HG03064 (cell line): Measurements from ENCODE around the gene SEL1L3.
A peak's percentile ranks its signal among the peaks of the same experiment; 100 is the strongest.
"Not testable (repeated sequence)": the region's sequence is repeated elsewhere in the genome, so short reads cannot be mapped to it uniquely, and the experiment has no call there.

ENCODE experiments used
- ATAC-seq: cut with Tn5 transposase; IDR thresholded peaks from one replicate; pipeline ENCODE4 v1.9.1; 2021; ENCODE audit warnings: low read depth; ENCODE audit not compliant: unreplicated experiment

Gene SEL1L3

GRCh38 chr4:25879991-25880651, 17.3 kb upstream of the SEL1L3 start:
- ATAC-seq: peak; percentile 44

DNA sequence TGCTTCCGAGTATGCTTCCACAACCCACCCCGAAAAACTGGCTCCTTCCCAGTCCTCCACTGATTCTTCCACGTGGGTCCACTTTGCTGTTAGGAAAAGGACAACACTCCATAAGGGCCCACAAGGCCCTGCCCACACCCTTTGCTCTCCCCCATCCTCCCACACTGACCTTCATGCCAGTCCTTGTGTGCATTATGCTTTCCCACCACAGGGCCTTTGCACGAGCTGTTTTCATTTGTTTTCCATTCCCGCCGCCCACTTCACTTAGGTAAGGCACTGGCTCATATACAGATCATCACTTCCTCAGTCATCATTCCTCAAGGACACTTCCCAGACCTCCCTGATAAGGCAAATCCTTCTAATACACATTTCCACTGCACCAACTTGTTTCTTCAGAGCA, 16.8 kb upstream of the SEL1L3 start:
- ATAC-seq: no peak

GRCh38 chr4:25879091-25879584, 16.4 kb upstream of the SEL1L3 start:
- ATAC-seq: no peak

- no peak for ATAC-seq
These were observed 15.9 kb upstream of the SEL1L3 start for GRCh38 chr4:25878676-25879075.

DNA sequence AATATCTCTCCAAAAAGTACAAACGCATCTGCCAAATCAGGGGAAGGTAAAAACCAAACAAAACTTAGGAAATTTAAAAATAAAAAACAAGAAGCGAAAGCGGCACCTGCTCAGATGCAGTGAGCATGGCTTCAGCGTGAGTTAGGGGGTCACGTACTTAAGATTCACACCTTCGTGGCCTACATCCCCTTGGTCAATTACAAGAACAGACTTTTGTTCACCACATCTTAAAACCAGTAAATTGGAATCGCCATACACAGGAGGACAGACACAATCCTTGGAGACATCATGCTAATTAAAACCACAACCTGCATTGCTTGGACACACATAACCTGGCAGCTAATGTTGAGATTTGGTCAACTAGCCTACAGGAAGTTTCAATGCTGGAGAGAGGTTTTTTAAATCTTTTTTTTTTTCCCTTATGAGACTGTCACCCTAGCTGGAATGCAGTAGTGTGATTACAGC, 12.5 kb upstream of the SEL1L3 start:
- peak; percentile 61 for ATAC-seq

- ATAC-seq: peak; percentile 49
These were observed 11.9 kb upstream of the SEL1L3 start for GRCh38 chr4:25874655-25875054.

GRCh38 chr4:25873632-25874129, 10.9 kb upstream of the SEL1L3 start:
- ATAC-seq: no peak

- ATAC-seq: no peak
These were observed 10.3 kb upstream of the SEL1L3 start for GRCh38 chr4:25872851-25873631.

- ATAC-seq: no peak
These were observed 7.3 kb upstream of the SEL1L3 start for GRCh38 chr4:25870081-25870480.

- ATAC-seq: no peak
These were observed 5.0 kb upstream of the SEL1L3 start for GRCh38 chr4:25867781-25868294.

- not testable (repeated sequence) for ATAC-seq
These were observed 3.6 kb upstream of the SEL1L3 start for GRCh38 chr4:25866401-25866800.

DNA sequence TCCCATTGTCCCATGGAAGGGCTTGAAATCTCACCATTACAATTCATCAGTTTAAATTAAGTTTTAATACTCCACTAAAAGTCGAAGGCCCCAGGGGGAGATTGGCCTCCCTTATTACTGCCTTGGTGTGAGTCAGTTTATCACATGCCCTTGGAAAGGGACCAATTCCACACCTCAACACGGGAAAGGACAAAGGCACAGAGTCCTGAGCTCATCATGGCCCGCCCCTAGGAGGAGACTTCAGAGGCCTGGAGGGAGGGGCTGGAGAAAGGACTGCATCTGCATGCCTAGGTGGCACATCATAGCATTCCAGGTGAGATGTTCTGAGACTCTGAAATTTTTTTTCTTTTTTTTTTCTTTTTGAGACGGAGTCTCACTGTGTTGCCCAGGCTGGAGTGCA, 2.8 kb upstream of the SEL1L3 start:
- no peak for ATAC-seq

- no peak for ATAC-seq
These were observed 1.1 kb upstream of the SEL1L3 start for GRCh38 chr4:25863831-25864418.

GRCh38 chr4:25863347-25863784, 578 bp upstream of the SEL1L3 start:
- ATAC-seq: no peak

DNA sequence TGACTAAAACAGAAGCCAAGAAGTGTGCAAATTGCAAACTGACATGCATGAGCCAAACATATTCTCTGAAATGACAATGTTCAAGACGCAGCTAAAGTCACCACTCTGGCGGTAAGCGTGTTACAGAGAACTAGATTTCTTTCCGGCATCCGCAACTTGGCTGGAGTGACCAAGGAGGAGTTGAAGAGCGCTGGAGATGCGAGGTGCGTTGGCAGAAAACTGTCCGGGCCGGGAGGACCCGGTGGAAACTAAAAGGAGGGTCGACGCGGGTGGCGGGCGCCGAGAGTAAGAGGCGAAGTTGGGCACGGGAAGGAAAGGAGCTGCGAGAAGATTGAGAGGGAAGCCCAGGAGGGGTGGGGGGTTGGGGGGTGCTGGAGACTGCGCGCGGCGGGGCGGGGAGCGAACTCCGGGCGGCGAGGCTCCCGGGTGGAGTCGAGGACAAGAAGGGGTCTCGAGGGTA, 807 bp downstream of the SEL1L3 start:
- ATAC-seq: no peak

DNA sequence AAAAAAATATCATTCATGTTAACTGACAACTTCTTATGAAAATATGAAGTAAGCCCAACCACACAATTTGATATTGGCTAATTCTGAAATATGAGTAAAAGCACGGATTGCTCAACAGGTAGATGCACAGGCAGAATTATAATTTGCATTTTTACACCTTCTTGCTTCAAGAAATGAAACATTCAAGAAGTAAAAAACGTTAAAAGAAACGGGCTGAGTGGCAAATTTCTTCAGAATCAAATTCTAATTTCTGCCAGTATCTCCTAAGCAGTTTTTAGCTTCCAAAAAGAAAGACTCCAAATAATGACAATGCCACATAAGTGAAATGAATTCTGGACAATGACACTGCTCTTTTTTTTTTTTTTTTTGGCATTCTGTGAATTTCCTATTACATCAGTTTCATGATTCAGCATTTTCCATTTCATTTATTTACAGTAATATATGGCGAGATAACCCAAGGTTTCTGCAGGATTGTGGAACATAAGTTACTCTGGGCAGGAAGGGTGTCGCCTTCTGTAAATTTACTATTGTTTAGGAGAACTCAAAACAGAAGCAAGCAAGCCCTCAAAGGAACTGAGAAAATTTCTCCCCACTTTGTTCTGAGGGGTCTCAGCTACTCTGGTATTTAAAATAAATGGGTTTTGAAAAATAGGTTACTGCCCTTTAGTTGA, 1.4 kb downstream of the SEL1L3 start:
- no peak for ATAC-seq

GRCh38 chr4:25860586-25861279, 2.1 kb downstream of the SEL1L3 start:
- ATAC-seq: no peak

DNA sequence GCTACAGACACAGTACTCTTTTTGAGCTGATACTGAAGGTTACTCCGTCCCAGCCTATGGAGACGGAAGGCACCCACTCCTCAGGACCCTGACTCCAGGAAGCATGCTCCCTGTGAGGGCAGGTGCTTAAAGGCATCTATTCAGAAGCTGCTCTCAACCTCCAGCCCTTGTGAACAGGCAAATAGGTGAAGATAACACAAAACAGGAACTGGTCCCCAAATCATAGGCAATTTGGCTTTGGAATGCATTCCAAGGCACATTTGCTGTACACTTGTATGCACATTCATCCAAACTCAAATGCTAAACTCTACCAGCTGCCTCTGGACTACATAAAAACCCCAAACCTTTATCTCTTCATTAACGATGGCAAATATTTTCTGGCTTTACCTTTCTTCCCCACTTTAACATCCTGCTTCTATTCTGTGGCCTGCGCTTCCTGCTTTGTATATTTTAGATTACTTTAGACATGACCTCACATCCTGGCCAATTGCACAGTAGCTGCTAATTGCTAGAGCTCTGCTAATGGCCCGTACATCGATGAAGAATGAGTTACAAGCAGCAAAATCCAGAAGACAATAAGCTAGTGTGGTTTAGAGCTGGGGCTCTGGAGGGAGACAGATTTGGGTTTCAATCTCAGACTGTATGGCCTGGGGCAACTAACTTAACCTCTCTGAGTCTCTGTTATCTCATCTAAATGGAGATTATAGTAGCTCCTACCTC, 3.2 kb downstream of the SEL1L3 start:
- no peak for ATAC-seq

GRCh38 chr4:25857851-25858400, 4.9 kb downstream of the SEL1L3 start:
- ATAC-seq: no peak
